Measurements from ENCODE around the gene FKBP14.
"Not testable (repeated sequence)": the region's sequence is repeated elsewhere in the genome, so short reads cannot be mapped to it uniquely, and the experiment has no call there.

Gene FKBP14

GRCh38 chr7:30026229-30027064 is at the start of gene FKBP14:
TSS of gene FKBP14 (minus strand) at chr7:30026702. CDS start at chr7:30026508, 194 bp downstream.
- peak; percentile 96 for DNase-seq (ENCODE audit: low spot score)

- no peak for DNase-seq (ENCODE audit: low spot score)
Observed at GRCh38 chr7:30074422-30075030, 48.0 kb upstream of the FKBP14 start.

GRCh38 chr7:30072735-30073134 is 46.2 kb upstream of the FKBP14 start:
- DNase-seq (ENCODE audit: low spot score) = no peak

- no peak for DNase-seq (ENCODE audit: low spot score)
Observed at GRCh38 chr7:30070052-30070451, 43.5 kb upstream of the FKBP14 start.

GRCh38 chr7:30069096-30069867 is 42.8 kb upstream of the FKBP14 start:
- DNase-seq (ENCODE audit: low spot score) = no peak

- DNase-seq (ENCODE audit: low spot score) = peak; percentile 33
Observed at GRCh38 chr7:30068117-30068516, 41.6 kb upstream of the FKBP14 start.

- DNase-seq (ENCODE audit: low spot score) = no peak
Observed at GRCh38 chr7:30066687-30067086, 40.2 kb upstream of the FKBP14 start.

- no peak for DNase-seq (ENCODE audit: low spot score)
Observed at GRCh38 chr7:30065746-30066145, 39.2 kb upstream of the FKBP14 start.

GRCh38 chr7:30062587-30062986 is 36.1 kb upstream of the FKBP14 start:
- DNase-seq (ENCODE audit: low spot score) = peak; percentile 17

GRCh38 chr7:30061786-30062185 is 35.3 kb upstream of the FKBP14 start:
- not testable (repeated sequence) for DNase-seq (ENCODE audit: low spot score)

- DNase-seq (ENCODE audit: low spot score) = no peak
Observed at GRCh38 chr7:30057741-30058140, 31.2 kb upstream of the FKBP14 start.

GRCh38 chr7:30053068-30053467 is 26.6 kb upstream of the FKBP14 start:
- no peak for DNase-seq (ENCODE audit: low spot score)

GRCh38 chr7:30049173-30049572 is 22.7 kb upstream of the FKBP14 start:
- DNase-seq (ENCODE audit: low spot score) = no peak

GRCh38 chr7:30048582-30048981 is 22.1 kb upstream of the FKBP14 start:
- no peak for DNase-seq (ENCODE audit: low spot score)

- no peak for DNase-seq (ENCODE audit: low spot score)
Observed at GRCh38 chr7:30047124-30047523, 20.6 kb upstream of the FKBP14 start.

GRCh38 chr7:30046127-30046770 is 19.7 kb upstream of the FKBP14 start:
- no peak for DNase-seq (ENCODE audit: low spot score)

- no peak for DNase-seq (ENCODE audit: low spot score)
Observed at GRCh38 chr7:30041526-30042269, 15.2 kb upstream of the FKBP14 start.

GRCh38 chr7:30040938-30041337 is 14.4 kb upstream of the FKBP14 start:
- no peak for DNase-seq (ENCODE audit: low spot score)

- peak; percentile 37 for DNase-seq (ENCODE audit: low spot score)
Observed at GRCh38 chr7:30038196-30038980, 11.9 kb upstream of the FKBP14 start.

- no peak for DNase-seq (ENCODE audit: low spot score)
Observed at GRCh38 chr7:30036220-30036619, 9.7 kb upstream of the FKBP14 start.

GRCh38 chr7:30034501-30034900 is 8.0 kb upstream of the FKBP14 start:
- DNase-seq (ENCODE audit: low spot score) = no peak

All from AG08396 (cell line).